GM18858 (cell line): ENCODE results near the gene LRIG2.
"Not testable (repeated sequence)": the region's sequence is repeated elsewhere in the genome, so short reads cannot be mapped to it uniquely, and the experiment has no call there.

Source experiments
- ATAC-seq: cut with Tn5 transposase; IDR thresholded peaks from one replicate; pipeline ENCODE4 v1.9.1; 2021; ENCODE audit not compliant: unreplicated experiment

The LRIG2 gene

DNA sequence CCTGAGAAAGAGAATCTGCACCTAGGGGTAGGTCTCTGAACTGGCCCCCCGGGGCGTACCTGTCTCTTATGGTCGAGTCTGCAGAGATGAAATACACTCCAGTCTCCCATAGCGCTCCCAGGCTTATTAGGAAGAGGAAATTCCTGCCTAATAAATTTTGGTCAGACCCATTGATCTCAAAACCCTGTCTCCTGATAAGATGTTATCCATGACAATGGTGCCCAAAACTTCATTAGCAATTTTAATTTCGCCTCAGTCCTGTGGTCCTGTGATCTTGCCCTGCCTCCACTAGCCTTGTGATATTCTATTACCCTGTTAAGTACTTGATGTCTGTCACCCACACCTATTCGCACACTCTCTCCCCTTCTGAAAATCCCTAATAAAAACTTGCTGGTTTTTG is 85.7 kb downstream of the LRIG2 start:
- not testable (repeated sequence) for ATAC-seq

DNA sequence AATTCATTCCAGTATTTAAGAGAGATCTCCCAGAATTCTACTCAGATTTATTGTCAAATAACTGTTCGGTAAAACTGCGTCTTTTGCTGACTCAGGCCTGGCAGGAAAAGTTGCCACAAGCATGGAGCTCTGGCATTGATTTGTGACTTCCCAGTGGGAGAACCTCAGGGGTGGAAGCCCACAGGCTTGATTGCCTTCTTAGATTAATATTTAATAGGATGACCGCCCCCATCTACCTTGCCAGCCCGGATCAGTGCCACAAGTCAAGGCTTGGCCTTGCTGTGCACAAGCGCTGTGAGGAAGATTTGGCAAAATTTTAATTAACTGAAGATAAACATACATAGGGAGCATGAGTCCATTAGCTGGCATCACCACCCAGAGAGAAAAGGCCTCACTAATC is 93.5 kb downstream of the LRIG2 start:
- ATAC-seq, result no peak

DNA sequence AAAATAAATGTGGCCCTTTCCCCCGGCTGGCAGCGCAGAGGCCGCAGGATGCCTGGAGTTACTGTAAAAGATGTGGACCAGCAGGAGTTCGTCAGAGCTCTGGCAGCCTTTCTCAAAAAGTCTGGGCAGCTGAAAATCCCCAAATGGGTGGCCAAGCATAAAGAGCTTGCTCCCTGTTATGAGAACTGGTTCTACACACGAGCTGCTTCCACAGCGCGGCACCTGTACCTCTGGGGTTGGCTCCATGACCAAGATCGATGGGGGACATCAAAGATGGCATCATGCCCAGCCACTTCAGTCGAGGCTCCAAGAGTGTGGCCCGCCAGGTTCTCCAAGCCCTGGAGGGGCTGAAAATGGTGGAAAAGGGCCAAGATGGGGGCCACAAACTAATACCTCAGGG is 95.9 kb downstream of the LRIG2 start:
- no peak for ATAC-seq

DNA sequence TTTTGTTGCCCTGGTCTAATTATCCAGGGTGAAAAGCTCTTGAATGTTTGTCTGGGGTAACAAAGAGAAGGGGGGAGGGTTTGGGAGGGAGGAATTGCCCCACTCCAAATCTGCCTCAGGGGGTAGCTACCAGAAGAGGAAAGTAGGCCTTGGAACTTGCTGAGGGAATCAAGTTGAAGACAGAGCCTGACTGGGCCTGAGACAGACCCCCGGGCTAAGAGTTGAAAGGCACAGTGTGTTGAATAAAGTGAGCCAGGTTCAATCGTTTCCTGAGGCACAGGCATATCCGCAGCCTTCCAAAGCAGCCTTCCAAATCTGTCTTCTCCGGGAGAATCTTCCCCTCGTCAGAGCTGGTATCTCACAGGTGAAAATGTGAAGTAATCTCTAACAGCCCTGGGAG is 96.6 kb downstream of the LRIG2 start:
- ATAC-seq, result no peak

DNA sequence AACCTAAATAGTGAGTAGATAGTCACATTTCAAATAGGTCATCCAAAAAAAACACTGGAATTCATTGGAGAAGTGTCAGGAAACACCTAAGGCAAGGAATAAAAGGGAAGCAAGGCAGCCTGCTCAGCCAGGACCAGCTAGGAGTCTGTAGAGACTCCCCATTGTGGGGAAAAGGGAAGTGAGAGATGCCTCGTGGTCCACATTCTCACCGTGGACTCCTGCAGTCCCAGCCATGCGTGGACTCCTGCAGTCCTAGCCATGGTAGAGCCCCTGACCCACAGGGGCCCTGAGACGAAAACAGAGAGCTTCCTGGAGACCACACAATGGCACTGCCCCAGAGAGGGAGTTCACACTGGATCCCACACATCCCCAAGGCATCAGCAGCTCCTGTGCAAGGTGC is 97.5 kb downstream of the LRIG2 start:
- no peak for ATAC-seq

DNA sequence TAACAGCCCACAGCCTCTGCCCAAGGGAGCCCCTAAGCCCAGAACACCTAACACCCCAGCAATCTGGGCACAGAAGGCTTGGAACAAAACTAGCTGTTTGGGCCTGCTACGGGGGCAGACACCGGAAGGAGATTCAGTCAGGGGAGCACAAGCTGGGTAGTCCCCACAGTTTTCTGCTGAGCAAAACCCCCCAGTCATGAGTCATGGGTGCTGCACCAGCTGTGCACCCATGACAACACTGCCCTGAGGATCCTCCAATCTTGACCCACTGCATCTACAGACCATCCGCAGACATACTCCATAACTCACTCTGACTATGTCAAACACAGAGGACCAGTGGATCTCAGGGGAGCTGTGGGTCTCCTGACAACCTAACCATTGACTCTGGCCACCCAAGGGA is 105.1 kb downstream of the LRIG2 start:
- no peak for ATAC-seq

DNA sequence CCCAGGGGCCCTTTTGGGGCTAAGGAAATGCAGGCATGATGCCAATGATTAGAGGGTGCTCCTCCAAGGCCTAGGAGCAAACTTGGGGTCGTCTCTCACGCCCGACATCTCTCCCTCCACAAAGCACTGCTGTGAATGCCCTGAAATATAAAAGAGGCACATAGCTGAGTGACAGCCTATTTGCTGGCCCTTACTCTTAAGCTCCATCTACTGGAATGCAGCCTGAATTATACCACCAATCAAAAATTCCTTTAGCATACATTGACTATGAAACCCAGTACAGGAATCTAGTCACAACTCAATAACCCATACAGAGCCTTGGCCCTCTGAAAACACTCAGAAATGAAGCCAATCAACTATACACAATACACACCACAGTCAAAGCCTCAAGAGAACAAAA is 105.5 kb downstream of the LRIG2 start:
- ATAC-seq, result no peak
